NCI-H1417 treated with DMSO at 0.1 percent for 48 hours (cell line): Measurements from ENCODE around the gene DNAL4.

Source experiments
- DNase-seq: peaks from one replicate; lab custom pipeline; 2025; lab: John Stamatoyannopoulos, UW

DNAL4 gene

DNA sequence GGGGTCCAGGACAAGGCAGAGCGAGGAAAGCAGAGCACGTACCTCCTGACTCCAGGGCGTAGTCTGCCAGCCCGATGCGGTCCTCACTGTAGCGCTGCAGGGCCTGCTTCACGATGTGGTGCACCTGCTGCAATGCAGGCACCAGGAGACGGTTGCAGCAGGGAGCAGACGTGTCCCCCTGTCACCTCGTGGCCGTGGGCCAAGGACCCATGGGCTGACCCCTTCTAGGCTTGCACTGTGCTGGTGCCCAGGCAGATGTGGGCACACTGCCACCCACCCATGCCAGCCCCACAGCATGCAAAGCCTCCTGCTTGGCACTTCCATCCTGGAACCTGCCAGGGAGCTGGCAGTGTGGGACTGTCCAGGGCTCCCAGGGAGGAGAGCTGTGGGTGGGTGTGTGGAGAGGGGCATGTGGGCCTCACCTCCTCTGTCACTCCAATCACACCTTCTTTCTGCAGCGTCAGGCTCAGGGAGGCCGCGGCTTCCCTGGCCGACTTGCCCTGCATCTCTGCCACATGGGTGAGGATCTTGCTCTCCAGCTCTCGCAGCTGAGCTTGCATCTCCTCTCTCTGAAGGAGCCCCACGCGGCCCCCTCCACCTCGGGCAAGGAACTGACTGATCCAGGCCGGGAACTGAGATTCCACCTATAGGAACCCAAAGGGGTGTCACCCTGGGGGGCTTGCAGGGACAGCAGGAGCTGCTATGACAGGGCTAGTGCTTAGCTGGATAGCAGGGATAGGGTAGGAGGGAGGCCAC is 54.5 kb downstream of the DNAL4 start:
- no peak for DNase-seq

GRCh38 chr22:38738475-38739070 is 55.4 kb downstream of the DNAL4 start:
- no peak for DNase-seq

- no peak for DNase-seq
Observed at GRCh38 chr22:38737302-38738060, 56.5 kb downstream of the DNAL4 start.

DNA sequence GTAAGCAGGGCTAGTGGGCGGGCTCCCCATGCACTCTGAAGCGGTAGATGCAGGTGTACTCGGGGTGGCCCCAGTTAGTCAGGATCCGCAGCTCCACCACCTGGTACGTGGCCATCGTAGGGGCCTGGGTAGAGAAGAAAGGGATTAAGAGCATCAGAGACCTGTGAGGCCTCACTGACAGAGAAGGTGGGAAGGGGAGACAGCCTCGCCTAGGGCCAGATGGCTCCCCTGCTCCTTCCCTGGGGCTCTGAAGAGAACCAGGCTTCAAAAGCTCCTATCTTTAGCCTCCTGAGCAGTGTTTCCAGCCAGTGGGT is 57.7 kb downstream of the DNAL4 start:
- no peak for DNase-seq

DNA sequence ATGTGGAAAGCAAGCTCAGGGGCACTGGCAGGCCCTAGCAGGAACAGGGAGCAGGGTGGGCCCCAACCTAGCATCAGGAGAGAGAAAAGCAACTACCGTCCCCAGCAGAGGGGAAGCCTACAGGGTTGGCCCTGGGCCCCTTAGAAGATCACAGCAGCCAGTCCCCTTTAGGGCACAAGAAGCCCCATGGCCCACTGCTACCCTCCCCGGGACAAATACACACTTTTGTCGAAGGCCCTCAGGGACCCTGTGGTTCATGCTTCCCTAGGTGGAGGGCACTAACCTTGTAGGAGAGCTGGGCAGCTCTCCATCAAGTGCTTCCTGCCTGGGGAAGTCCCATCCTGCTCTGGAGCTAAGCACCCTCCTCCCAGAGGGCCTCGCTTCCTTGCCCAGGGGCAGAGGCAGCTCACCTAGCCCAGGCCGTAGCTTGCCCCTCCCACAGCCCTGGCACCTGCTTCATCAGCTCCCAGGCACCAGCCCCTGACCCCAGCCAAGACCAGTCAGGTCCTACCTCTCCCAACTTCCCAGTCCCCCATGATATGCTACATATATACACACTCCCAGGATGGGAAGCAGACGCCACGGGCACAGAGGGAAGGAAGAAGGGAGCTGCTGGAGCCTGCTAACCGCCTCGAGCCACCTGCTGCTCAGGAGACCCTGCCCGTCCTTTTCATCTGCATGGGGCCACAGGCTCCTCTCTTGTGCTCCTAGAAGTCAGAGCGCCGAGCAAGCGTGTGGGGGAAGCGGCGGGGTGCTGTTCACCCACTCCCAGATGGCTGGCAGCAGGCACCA is 58.3 kb downstream of the DNAL4 start:
- DNase-seq: no peak

DNA sequence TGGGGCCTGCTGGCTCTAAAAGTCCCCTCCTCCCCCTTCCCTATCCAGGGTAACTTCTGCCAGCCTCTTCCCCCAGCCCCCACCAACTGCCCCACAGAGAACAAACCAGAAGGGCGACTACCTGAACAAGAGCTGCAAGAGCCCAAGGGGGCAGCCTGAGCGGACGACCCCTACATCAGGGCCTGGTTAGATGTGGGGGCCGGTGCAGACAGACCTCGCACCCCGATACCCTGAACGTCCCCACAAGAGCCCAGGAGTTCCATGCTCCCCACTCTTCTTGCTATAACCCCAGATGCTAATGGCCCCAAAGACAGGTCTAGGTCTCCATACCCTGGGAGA is 58.8 kb downstream of the DNAL4 start:
- no peak for DNase-seq

GRCh38 chr22:38734421-38735100 is 59.4 kb downstream of the DNAL4 start:
- DNase-seq: no peak

DNA sequence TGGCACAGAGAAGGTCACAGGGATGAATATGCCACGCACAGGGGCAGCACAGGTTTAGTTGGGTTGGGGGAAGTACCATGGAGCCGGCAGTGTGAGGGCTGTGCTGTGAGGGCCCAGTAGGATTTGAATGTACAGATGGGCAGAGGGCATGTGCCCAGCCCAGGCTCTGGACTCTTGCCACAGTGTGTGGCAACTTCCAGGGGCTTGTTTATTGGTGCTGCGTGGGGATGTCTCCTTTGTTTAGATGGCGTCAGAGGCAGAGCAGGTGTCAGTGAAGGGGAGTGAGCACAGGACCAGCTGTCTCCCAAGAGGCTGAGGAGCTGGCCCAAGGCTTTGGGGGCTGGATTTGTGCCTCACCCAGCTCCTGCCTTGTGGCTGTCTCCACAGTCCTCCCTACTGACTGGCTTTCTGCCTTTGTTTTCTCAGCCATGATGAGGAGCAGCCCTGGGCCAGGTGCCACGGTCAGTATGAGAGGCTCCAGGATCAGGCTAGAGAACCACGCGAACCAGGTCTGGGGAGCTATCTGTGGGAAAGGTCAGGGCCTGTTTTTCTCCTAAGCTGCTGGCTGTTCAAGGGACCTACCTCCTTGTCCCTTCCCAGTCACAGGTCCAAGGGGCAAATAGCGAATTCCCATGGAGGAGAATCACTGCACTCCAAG is 60.1 kb downstream of the DNAL4 start:
- DNase-seq: no peak

DNA sequence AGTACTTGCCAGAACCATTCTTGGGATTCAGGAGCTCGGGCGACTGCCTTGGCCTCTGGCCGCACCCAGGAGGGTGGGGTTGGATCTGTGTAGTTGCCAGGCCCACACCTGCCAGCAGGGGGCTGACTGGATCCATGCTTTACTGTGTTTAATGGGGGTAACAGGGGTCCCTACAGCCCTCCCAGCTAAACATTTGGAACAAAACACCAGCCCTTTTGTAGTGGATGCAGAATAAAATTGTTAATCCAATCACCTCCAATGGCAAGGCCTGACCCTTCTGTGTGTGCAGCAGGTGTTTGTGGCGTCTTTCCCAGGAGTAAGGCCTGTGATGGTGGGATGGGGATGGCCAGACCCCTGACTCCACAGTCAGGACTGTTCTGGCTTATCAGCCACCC is 60.6 kb downstream of the DNAL4 start:
- DNase-seq: no peak

GRCh38 chr22:38732251-38732815 is 61.6 kb downstream of the DNAL4 start:
- DNase-seq: no peak

DNA sequence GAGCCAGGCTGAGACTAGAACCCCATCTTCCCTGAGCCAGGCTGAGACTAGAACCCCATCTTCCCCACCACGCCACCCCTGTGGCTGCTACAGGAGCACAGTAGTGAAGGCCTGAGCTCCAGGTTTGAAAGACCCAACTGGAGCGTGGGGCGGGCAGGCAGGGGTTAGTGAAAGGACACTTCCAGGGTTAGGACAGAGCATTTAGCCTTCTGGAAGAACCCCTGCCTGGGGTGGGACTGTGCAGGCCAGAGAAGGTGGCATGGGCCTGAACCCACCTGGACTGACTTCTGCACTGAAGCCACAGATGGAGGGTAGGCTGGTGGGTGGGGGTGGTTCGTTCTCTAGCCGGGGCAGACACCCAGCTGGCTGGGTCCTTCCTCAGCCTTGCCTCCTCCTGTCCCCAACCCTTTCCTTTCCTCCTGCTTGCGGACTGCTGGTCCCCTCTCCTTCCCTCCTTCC is 62.2 kb downstream of the DNAL4 start:
- no peak for DNase-seq

GRCh38 chr22:38730411-38730871 is 63.5 kb downstream of the DNAL4 start:
- DNase-seq: no peak

DNA sequence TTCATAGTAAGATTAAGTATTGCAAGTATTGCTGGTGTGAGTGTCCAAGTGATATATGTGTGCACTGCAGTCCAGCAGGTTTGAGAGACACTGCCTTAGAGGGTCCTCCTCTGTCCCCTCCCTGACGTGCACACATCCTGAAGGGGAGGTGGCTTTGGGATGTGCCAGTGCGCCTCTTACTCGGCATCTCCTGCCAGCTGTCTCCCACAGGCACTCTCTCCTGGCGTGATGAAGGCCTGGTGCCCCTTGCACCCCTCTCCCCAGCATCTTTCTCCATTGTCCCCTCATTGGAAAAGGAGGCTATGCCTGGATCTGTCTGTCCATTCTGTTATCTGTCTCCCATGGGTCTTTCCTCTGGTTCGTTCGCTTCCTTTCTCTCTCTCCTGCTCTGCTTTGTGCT is 64.0 kb downstream of the DNAL4 start:
- no peak for DNase-seq

DNA sequence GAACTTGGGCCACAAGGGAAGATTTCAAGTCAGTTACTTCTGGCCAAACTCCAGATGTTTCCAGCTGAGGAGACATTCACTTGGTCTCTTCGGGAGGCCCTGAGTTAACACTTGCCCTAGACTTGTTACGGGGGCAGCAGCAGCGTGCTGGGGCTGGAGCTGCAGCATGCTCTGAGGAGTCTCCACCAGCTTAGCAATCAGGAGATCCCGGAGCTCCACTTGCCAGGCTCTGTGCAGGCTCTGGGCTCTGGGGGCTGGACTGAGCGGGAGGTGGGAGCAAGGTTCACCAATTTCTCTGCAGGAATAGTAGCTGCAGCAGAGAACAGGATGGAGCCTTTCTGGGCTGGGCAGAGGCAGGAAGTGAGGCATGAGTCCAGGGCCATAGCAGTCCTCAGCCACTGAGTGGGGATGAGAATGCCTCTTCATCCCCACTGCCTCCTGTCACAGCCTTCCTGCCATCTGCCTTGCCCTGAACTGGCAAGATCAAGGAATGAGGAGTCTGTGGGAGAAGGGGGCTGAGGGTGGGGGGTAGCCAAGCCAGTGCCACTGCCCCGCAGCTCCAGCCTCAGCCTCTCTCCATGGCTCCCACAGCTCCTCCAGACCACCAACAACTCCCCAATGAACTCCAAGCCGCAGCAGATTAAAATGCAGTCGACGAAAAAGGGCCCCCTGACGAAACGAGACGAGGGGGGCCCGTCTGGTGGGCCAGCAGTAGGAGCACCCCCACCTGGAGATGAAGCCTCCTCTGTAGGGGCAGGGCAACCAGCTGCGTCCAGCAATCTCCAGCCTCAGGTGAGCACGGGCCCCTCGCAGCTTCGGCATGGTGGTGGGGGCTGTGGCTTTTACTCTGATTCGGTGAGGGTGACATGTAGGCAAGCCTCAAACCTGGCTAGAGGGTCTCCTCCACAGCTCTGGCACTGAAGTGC is 64.8 kb downstream of the DNAL4 start:
- no peak for DNase-seq
